Gastroesophageal sphincter (tissue), 4 donors: ENCODE measurements around the gene CDK18. TPM values are rescaled to one million over a fixed set of nuclear protein-coding genes. Genes with fewer than 3 reads are reported as not detected.
A peak's percentile ranks its signal among the peaks of the same experiment; 100 is the strongest.

ENCODE experiments used
- ATAC-seq: fragments of 150-250 bp; one replicate; pipeline ENCODE4 v1.9.1; 2016; ENCODE audit warnings: mild to moderate bottlenecking, moderate library complexity
- H3K27ac ChIP-seq, 4 donors: fragments of 200-600 bp; sonication (generic) in 3 of 4; 1 replicate in 3 of 4; 2 replicates in 1 of 4; pipeline ENCODE4 v1.5.1; 2016 to 2019
- H3K27me3 ChIP-seq: fragments of 200-600 bp; sonication (generic); one replicate; pipeline ENCODE4 v1.5.1; 2019
- H3K36me3 ChIP-seq, 2 donors: fragments of 200-600 bp; sonication (generic); one replicate each; pipeline ENCODE4 v1.5.1; 2019; ENCODE audit warnings: control low read depth in 1 of 2
- H3K4me1 ChIP-seq, 3 donors: fragments of 200-600 bp; sonication (generic); 1 replicate in 2 of 3; 2 replicates in 1 of 3; pipeline ENCODE4 v1.5.1; 2016 to 2019; ENCODE audit warnings: control low read depth in 2 of 3
- H3K4me3 ChIP-seq, 2 donors: fragments of 200-600 bp; sonication (generic); one replicate each; pipeline ENCODE4 v1.5.1; 2019; ENCODE audit warnings: mild to moderate bottlenecking in 1 of 2, moderate library complexity in 1 of 2
- H3K9me3 ChIP-seq, 3 donors: fragments of 200-600 bp; sonication (generic); one replicate each; pipeline ENCODE4 v1.5.1; 2017 to 2019; ENCODE audit warnings: control low read depth in 2 of 3
- EP300 ChIP-seq: sonication (generic); formaldehyde crosslinking; IDR thresholded peaks from one replicate; pipeline ENCODE4 v1.6.1; 2017; ENCODE audit warnings: antibody characterized with exemption, mild to moderate bottlenecking
- POLR2A ChIP-seq, 2 donors: fragments of 450-650 bp; IDR thresholded peaks; one replicate each; pipeline ENCODE4 v1.6.1; 2017; ENCODE audit warnings: antibody characterized with exemption in 2 of 2, mild to moderate bottlenecking in 2 of 2, moderate library complexity in 1 of 2
- POLR2AphosphoS5 ChIP-seq: sonication (generic); formaldehyde crosslinking; IDR thresholded peaks from one replicate; pipeline ENCODE4 v1.6.1; 2017; ENCODE audit warnings: antibody characterized with exemption
- WGBS, 2 donors: methylation state at CpG; one replicate each; pipeline ENCODE4 v1.1.5; 2018; ENCODE audit warnings: low coverage in 1 of 2; 5-methylcytosine and 5-hydroxymethylcytosine counted together
- total RNA-seq, 4 donors: library from RNA; depleted of rRNA; stranded (reverse); fragments of >200 nt; gene quantifications; one replicate each; pipeline ENCODE4 v1.1.0, GENCODE V29; 2016
- TF ChIP-seq, protein P1 (sequence below), 4 experiments: fragments of 200-600 bp in 2 of 4; fragments of 450-650 bp in 2 of 4; sonication (generic) in 1 of 4; IDR thresholded peaks; one replicate each; pipeline ENCODE4 v1.5.1; 2017 to 2019; ENCODE audit warnings: antibody characterized with exemption in 4 of 4, mild to moderate bottlenecking in 2 of 4, moderate library complexity in 2 of 4

CDK18 gene
- total RNA-seq, 4 donors from 2014 or later = 5.1 to 13.7 (median 6.3) TPM

DNA sequence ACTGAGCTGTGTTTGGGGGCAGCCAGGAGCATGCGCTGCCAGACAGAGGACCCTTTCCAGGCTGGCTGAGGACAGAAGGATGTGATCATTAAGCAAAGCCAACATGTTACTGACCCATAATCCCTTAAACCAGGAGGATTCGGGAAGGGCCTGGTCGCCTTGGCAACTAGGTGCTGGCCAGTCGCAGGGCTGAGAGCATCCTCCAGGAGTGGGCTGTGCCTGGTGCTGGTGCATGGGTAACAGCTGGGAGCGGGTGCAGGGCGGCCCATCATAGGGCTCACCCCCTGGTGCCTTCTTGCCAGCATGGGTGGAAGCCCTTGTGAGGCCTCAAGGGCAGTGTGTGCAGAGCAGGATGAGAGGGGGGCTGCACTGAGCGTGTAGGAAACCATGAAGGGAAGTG lies 17.2 kb downstream of the CDK18 start:
- Histone ChIP-seq H3K4me3 (no peak overlapping the region), H3K27ac (no peak overlapping the region), H3K9me3 (no peaks in the 10 kb centered on the region), H3K36me3 (peaks cover 0 to 17% of the 10 kb centered on the region in 2 donors), H3K4me1 (peaks cover 0 to 33% (median 8%) of the 10 kb centered on the region in 3 donors), H3K27me3 (peaks cover 13% of the 10 kb centered on the region)
- TF ChIP-seq EP300 (no peak), POLR2A (IDR thresholded peaks at IDR 0.05) (no peak), POLR2AphosphoS5 (no peak)
- TF ChIP-seq, protein P1, sequence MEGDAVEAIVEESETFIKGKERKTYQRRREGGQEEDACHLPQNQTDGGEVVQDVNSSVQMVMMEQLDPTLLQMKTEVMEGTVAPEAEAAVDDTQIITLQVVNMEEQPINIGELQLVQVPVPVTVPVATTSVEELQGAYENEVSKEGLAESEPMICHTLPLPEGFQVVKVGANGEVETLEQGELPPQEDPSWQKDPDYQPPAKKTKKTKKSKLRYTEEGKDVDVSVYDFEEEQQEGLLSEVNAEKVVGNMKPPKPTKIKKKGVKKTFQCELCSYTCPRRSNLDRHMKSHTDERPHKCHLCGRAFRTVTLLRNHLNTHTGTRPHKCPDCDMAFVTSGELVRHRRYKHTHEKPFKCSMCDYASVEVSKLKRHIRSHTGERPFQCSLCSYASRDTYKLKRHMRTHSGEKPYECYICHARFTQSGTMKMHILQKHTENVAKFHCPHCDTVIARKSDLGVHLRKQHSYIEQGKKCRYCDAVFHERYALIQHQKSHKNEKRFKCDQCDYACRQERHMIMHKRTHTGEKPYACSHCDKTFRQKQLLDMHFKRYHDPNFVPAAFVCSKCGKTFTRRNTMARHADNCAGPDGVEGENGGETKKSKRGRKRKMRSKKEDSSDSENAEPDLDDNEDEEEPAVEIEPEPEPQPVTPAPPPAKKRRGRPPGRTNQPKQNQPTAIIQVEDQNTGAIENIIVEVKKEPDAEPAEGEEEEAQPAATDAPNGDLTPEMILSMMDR (IDR thresholded peaks at IDR 0.05) = no peak
- ATAC-seq = no peak
- 20 to 71% methylated on average over 1 of the region's 7 CpGs for WGBS, 2 donors

DNA sequence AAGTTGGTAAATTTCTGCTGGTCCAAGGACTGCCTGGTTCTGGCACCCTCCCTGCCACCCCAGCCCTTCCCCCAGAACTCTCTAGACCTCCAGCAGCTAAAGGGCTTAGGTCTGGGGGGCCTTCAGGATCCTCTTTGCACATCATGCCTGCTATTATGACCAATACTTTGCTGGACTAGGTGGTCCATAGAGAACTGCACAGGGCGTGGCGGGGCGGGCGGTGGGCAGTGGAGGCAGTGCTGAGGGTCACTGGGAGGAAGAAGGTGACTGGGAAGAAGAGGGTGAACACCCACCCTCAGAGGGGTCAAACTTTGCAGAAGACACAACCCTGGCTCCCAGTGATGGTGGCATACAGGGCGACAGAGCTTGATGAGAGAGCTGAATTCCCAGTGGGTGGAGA lies 18.2 kb downstream of the CDK18 start:
- TF ChIP-seq EP300 = no peak
- TF ChIP-seq POLR2A (IDR thresholded peaks at IDR 0.05) = no peak
- TF ChIP-seq, protein P1 (IDR thresholded peaks at IDR 0.05) = no peak
- no peak for TF ChIP-seq POLR2AphosphoS5
- WGBS, 2 donors = 50% methylated on average over 1 of the region's 5 CpGs; no CpG with 5 or more reads in 1 of the 2 donors
- H3K27ac ChIP-seq = no peak overlapping the region
- H3K4me3 ChIP-seq = no peak overlapping the region
- H3K27me3 ChIP-seq = peaks cover 13% of the 10 kb centered on the region
- no peaks in the 10 kb centered on the region for H3K9me3 ChIP-seq
- ATAC-seq = no peak
- peaks cover 0 to 26% (median 8%) of the 10 kb centered on the region in 3 donors for H3K4me1 ChIP-seq
- peaks cover 0 to 23% of the 10 kb centered on the region in 2 donors for H3K36me3 ChIP-seq

DNA sequence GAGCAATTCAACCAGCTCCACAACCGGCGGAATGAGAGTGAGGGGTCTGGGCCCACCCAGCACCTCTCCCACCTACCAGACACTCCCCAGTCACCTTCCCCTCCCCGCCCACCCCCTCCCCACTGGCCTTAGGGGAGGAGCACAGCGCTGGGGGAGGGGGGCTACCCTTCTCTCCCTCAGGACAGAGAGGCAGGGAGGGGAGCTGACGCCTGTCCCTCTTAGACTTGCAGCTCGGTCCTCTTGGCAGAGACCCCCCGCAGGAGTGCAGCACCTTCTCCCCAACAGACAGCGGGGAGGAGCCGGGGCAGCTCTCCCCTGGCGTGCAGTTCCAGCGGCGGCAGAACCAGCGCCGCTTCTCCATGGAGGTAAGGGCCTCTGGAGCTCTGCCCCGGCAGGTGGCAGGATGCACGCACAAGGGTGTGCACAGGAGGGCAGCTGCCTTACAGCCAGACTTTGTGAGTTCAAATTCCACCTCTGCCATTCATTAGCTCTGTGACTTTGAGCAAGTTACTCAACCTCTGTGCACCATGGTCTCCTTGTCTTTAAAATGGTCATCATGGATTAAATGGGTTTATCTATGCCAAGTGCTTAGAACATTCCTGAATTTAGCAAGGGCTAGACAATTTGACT lies 18.9 kb downstream of the CDK18 start:
- Histone ChIP-seq H3K4me3 (no peak overlapping the region), H3K36me3 (peaks cover 0 to 23% of the 10 kb centered on the region in 2 donors), H3K27ac (no peak overlapping the region), H3K27me3 (peaks cover 13% of the 10 kb centered on the region), H3K4me1 (peaks cover 0 to 26% (median 8%) of the 10 kb centered on the region in 3 donors), H3K9me3 (no peaks in the 10 kb centered on the region)
- TF ChIP-seq EP300 (no peak), POLR2AphosphoS5 (no peak), POLR2A (IDR thresholded peaks at IDR 0.05) (no peak)
- TF ChIP-seq, protein P1 (IDR thresholded peaks at IDR 0.05) = no peak
- ATAC-seq = no peak
- 90% methylated on average over 2 of the region's 16 CpGs; no CpG with 5 or more reads in 1 of the 2 donors for WGBS, 2 donors

DNA sequence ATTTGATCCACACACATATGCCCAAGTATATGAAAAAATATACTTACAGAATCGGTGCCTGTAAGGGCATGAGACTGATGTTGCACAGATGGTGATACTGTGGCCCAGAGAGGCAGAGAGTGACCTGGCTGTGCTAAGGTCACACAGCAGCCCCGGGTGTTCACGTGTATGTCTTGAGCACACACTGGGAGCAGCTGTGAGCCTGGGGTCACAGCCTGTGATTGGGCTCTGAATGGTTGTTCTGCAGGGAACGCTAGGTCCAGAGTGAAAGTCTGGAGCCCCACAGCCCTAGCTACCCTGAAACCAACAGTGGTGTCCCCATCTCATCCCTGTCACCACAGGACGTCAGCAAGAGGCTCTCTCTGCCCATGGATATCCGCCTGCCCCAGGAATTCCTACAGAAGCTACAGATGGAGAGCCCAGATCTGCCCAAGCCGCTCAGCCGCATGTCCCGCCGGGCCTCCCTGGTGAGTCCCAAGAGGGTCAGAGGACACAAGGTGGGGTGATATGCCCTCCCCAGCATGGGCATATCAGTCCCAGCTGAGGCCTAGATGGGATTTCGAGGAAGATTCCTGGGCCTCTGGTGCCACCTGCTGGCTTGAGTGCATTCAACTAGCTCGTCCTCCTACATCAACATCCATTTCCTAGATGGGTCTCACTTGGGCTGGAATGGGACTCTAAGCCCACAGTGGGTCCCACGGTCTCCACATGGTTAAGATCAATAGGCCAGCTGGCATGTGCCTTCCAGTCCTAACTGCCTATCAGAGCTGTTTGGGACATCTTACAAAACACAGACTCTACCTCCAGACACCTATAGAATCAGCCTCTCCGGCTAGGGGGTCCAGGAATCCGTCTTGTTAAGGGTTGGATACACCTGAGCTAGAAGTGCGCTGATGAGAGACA lies 19.7 kb downstream of the CDK18 start:
- WGBS, 2 donors = 26 to 55% methylated on average over 4 to 7 of the region's 16 CpGs
- peaks cover 13% of the 10 kb centered on the region for H3K27me3 ChIP-seq
- no peak overlapping the region for H3K4me3 ChIP-seq
- peak; percentile 55 for ATAC-seq
- H3K9me3 ChIP-seq = no peaks in the 10 kb centered on the region
- peaks cover 0 to 31% (median 10%) of the 10 kb centered on the region in 3 donors for H3K4me1 ChIP-seq
- peaks cover 0 to 23% of the 10 kb centered on the region in 2 donors for H3K36me3 ChIP-seq
- H3K27ac ChIP-seq = no peak overlapping the region
- no peak for TF ChIP-seq POLR2A (IDR thresholded peaks at IDR 0.05)
- TF ChIP-seq, protein P1 (IDR thresholded peaks at IDR 0.05) = peak in 3 of 4 experiments; percentile 69 to 78 (median 77)
